T-helper 17 cell (primary cell): Measurements from ENCODE around the gene BARHL1. TPM values are rescaled to one million over a fixed set of nuclear protein-coding genes. Genes with fewer than 3 reads are reported as not detected.

Experiments used
- ATAC-seq: fragments of 150-1000 bp; cut with Tn5 transposase; 2 replicates; pipeline ENCODE4 v1.10.0; 2021; ENCODE audit warnings: mild to moderate bottlenecking, moderate library complexity
- DNase-seq, 3 donors: peaks; one replicate each; pipeline versions ENCODE4 v3.0.0 to v3.0.0-alpha.2; 2020 to 2021
- H3K9me3 ChIP-seq: one replicate; pipeline ENCODE4 v1.7.0; 2013; ENCODE audit warnings: low read length, mild to moderate bottlenecking; ENCODE audit not compliant: control insufficient read depth, poor library complexity, severe bottlenecking
- H3K27ac Mint-ChIP-seq: one replicate; pipeline ENCODE4 v1.8.0; 2022; ENCODE audit warnings: mild to moderate bottlenecking, moderate library complexity, mixed read lengths
- H3K27me3 Mint-ChIP-seq: one replicate; pipeline ENCODE4 v1.8.0; 2022; ENCODE audit warnings: mixed read lengths
- H3K36me3 Mint-ChIP-seq: one replicate; pipeline ENCODE4 v1.8.0; 2022; ENCODE audit warnings: low read depth, mixed read lengths
- H3K4me1 Mint-ChIP-seq: one replicate; pipeline ENCODE4 v1.8.0; 2022; ENCODE audit warnings: mild to moderate bottlenecking, mixed read lengths
- H3K4me3 Mint-ChIP-seq: one replicate; pipeline ENCODE4 v1.8.0; 2022; ENCODE audit warnings: mild to moderate bottlenecking, moderate library complexity, mixed read lengths
- total RNA-seq, 4 donors: library from RNA in 2 of 4; stranded (reverse) in 2 of 4; gene quantifications; one replicate each; pipeline ENCODE4 v1.2.3 and lab custom pipeline; 2022 to 2026

The BARHL1 gene
- total RNA-seq, 2 donors from 2014 or later = not detected

- no peak for ATAC-seq
- Mint-ChIP-seq H3K36me3 (peaks cover 5% of the 10 kb centered on the region), H3K4me1 (peaks cover 16% of the 10 kb centered on the region), H3K27me3 (peaks cover 70% of the 10 kb centered on the region), H3K4me3 (peak overlapping the region; percentile 19), H3K27ac (peak overlapping the region; percentile 46)
- DNase-seq = no peak
- no peaks in the 10 kb centered on the region for H3K9me3 ChIP-seq
Measured at GRCh38 chr9:132585954-132586829, 3.8 kb downstream of the BARHL1 start.

DNA sequence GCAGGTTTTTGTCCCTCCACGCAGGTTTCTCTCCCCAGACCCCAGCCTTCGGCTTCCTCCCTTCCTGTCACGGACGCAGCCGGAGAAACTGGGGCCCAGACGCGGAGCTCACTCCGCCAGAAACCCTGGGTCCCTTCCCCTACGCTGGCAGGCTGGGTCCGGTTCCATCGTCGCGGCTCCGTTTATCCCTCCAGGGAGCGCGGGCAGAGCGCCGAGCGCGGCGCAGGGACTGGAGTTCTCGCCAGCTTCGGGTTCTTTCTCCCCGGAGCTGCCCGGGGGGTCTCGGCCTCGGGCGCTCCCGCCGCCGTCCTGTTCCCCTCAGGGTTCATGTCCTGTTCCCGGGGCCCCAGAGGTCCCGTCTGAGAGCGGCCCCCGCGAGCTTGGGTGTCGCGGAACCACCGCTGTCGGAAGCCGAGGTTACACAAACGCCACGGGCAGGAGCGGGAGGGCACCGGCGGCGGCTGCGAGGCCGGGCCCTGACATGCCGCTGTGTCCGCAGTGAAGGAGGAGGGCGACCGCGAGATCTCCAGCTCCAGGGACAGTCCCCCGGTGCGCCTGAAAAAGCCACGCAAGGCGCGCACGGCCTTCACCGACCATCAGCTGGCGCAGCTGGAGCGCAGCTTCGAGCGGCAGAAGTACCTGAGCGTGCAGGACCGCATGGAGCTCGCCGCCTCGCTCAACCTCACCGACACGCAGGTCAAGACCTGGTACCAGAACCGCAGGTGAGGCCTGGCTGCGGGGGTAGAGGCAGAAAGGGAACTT, 4.6 kb downstream of the BARHL1 start:
- peaks cover 70% of the 10 kb centered on the region for H3K27me3 Mint-ChIP-seq
- H3K9me3 ChIP-seq = no peaks in the 10 kb centered on the region
- no peak for ATAC-seq
- H3K4me3 Mint-ChIP-seq = no peak overlapping the region
- peak overlapping the region; percentile 46 for H3K27ac Mint-ChIP-seq
- H3K36me3 Mint-ChIP-seq = peaks cover 5% of the 10 kb centered on the region
- DNase-seq = no peak
- H3K4me1 Mint-ChIP-seq = peaks cover 15% of the 10 kb centered on the region

GRCh38 chr9:132587592-132587955, 5.2 kb downstream of the BARHL1 start:
- ATAC-seq (no peak), DNase-seq (no peak)
- Mint-ChIP-seq H3K27me3 (peaks cover 74% of the 10 kb centered on the region), H3K4me1 (peaks cover 15% of the 10 kb centered on the region), H3K36me3 (peaks cover 5% of the 10 kb centered on the region), H3K27ac (no peak overlapping the region), H3K4me3 (no peak overlapping the region)
- H3K9me3 ChIP-seq = no peaks in the 10 kb centered on the region

DNA sequence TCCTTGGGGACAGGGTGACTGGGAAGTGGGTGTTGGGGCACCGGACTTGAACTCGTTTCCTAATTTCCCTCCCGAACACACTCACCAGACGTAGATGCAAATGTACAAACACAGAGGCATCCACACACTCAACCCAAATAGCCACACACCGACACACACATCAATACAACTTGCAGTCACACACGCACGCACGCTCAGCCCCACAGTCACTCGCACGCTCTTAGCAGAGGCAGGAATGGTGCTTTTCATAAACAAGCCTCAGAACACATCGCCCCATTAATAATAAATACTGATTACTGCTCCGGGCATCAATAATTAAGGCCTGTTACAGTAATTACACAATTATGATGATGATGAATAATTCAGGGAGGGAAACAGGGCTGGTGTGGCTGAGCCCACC, 5.7 kb downstream of the BARHL1 start:
- no peak overlapping the region for H3K4me3 Mint-ChIP-seq
- peaks cover 5% of the 10 kb centered on the region for H3K36me3 Mint-ChIP-seq
- no peak overlapping the region for H3K27ac Mint-ChIP-seq
- no peak for ATAC-seq
- H3K27me3 Mint-ChIP-seq = peaks cover 74% of the 10 kb centered on the region
- no peaks in the 10 kb centered on the region for H3K9me3 ChIP-seq
- DNase-seq = no peak
- H3K4me1 Mint-ChIP-seq = peaks cover 15% of the 10 kb centered on the region

- H3K4me3 Mint-ChIP-seq = no peak overlapping the region
- H3K4me1 Mint-ChIP-seq = peaks cover 15% of the 10 kb centered on the region
- H3K9me3 ChIP-seq = no peaks in the 10 kb centered on the region
- peak overlapping the region; percentile 39 for H3K27ac Mint-ChIP-seq
- DNase-seq = no peak
- no peak for ATAC-seq
- H3K27me3 Mint-ChIP-seq = peaks cover 74% of the 10 kb centered on the region
- H3K36me3 Mint-ChIP-seq = peaks cover 7% of the 10 kb centered on the region
Measured at GRCh38 chr9:132588501-132589147, 6.2 kb downstream of the BARHL1 start.

- H3K36me3 Mint-ChIP-seq = peaks cover 8% of the 10 kb centered on the region
- DNase-seq = no peak
- peaks cover 71% of the 10 kb centered on the region for H3K27me3 Mint-ChIP-seq
- no peak for ATAC-seq
- H3K9me3 ChIP-seq = no peaks in the 10 kb centered on the region
- H3K4me3 Mint-ChIP-seq = no peak overlapping the region
- peaks cover 15% of the 10 kb centered on the region for H3K4me1 Mint-ChIP-seq
- peak overlapping the region; percentile 39 for H3K27ac Mint-ChIP-seq
Measured at GRCh38 chr9:132589148-132590036, 7.0 kb downstream of the BARHL1 start.

GRCh38 chr9:132590037-132590317, 7.6 kb downstream of the BARHL1 start:
- peaks cover 69% of the 10 kb centered on the region for H3K27me3 Mint-ChIP-seq

DNA sequence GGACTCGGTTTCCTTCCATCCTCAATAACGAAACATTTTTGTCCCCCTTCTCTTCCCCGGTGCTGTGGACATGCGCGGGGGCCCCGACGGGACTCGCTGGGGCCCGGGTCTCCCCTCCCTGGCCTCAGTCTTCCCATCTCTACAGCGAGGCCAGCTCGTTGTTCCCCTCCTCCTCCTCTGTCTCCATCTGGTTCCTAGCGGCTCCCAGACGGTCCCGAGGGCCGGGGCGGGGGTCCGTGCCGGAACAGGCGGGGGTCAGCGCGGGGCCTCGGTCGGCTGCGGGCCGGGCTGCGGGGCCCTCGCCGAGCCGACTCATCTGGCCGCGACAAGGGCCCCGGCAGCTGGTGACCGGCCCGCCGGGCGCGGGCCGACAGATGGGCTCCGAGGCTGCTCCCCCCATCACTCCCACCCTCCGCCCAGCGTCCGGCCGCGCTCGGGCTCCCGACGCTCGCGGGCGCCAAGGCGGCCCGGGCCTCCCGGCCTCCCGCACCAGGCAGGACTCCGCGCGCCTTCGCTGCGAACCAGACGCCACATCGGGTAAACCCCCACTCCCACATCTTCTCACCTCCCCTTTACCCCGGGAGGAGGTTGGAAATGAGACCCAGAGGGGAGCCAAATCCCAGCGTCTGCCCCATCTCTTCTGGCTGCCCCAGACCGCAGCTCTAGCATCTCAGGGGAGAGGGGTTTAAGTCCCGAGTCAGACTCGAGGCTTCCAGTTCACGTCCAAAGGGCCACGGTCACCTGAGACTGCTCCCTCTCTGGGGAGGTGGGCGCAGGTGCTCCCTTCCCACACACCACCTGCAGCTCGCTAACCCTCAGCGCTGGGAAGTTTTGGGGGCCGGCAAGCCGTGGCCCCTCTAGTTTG, 8.1 kb downstream of the BARHL1 start:
- Mint-ChIP-seq H3K4me3 (peak overlapping the region; percentile 12), H3K27ac (no peak overlapping the region), H3K36me3 (peaks cover 8% of the 10 kb centered on the region), H3K27me3 (peaks cover 68% of the 10 kb centered on the region), H3K4me1 (peaks cover 15% of the 10 kb centered on the region)
- DNase-seq = no peak
- H3K9me3 ChIP-seq = no peaks in the 10 kb centered on the region
- ATAC-seq = no peak

More at GRCh38 chr9:132590037-132590317, 7.6 kb downstream of the BARHL1 start:
- H3K36me3 Mint-ChIP-seq = peaks cover 8% of the 10 kb centered on the region
- no peaks in the 10 kb centered on the region for H3K9me3 ChIP-seq
- H3K4me3 Mint-ChIP-seq = no peak overlapping the region
- ATAC-seq (no peak), DNase-seq (no peak)
- no peak overlapping the region for H3K27ac Mint-ChIP-seq
- H3K4me1 Mint-ChIP-seq = peaks cover 15% of the 10 kb centered on the region

DNA sequence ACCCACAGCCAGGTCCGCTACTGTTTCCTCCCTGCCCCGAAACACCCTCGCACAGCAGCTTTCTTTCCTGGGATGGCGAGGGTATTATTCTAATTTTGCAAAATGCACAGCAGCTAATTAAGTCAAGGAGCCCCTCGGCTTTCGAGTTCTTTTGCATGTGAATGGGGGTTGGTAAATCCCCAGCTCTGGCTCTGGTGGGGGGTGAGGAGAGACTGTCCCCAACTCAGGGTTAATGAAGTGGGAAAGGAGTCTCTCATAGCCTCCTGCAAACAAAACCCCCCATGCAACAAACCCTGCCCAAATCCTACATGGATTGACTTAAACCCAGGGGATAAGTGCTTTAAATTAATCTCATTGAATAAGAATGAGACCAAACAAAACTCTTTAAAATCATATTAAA, 8.8 kb downstream of the BARHL1 start:
- Mint-ChIP-seq H3K27me3 (peaks cover 68% of the 10 kb centered on the region), H3K4me3 (peak overlapping the region; percentile 12), H3K27ac (no peak overlapping the region), H3K36me3 (peaks cover 13% of the 10 kb centered on the region), H3K4me1 (peaks cover 12% of the 10 kb centered on the region)
- no peak for DNase-seq
- ATAC-seq = no peak
- H3K9me3 ChIP-seq = no peaks in the 10 kb centered on the region

DNA sequence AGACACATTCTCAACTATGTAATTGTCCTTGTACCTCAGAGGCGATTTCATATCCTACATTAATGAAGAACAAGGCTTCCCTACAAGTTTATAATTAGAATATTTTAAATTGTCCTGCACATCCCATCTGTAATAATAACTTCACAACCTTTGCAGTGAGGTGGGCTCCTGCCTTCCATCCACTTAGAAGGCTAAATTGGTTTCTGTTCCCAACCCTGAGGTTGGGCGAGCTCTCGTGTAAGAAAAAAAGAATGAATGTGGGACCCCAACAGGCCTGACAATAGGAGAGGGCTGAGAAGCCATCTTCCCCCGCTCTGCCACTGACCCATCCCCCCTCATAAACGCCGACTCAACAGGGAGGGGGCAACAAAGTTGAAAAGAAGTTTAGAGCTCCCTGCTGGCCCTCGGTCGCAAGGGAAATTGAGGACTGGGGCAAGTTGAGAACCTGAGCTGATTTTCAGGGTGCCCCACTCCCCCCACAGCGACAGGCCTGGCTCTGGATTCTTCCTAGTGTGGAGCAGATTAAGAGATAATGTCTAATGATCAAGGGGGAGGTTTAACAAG, 9.4 kb downstream of the BARHL1 start:
- H3K4me1 Mint-ChIP-seq = peaks cover 12% of the 10 kb centered on the region
- H3K27ac Mint-ChIP-seq = no peak overlapping the region
- peaks cover 19% of the 10 kb centered on the region for H3K36me3 Mint-ChIP-seq
- no peak for ATAC-seq
- H3K27me3 Mint-ChIP-seq = peaks cover 68% of the 10 kb centered on the region
- no peak for DNase-seq
- H3K9me3 ChIP-seq = no peaks in the 10 kb centered on the region
- no peak overlapping the region for H3K4me3 Mint-ChIP-seq

DNA sequence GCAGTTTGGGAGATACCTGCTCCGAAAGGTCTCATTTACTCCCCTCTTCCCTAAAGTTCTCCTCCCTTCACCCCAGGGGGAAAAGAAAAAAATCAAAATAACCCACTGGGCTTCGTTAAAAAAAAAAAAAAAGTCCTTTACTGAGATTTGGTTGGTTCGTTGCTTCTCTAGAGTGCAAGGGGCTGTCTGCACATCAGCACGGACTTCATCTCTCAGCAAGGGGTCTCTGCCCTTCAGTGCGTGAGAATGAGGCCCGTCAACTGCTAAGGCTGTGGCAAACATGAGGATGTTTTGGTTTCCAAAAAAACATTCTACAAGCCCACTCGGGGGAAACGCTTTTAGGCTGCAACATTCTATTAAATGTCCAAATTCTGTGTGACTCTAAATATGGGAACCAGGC, 10.0 kb downstream of the BARHL1 start:
- Mint-ChIP-seq H3K27ac (no peak overlapping the region), H3K4me1 (peaks cover 12% of the 10 kb centered on the region), H3K4me3 (no peak overlapping the region), H3K36me3 (peaks cover 19% of the 10 kb centered on the region), H3K27me3 (peaks cover 67% of the 10 kb centered on the region)
- ATAC-seq (no peak), DNase-seq (no peak)
- no peaks in the 10 kb centered on the region for H3K9me3 ChIP-seq

- ATAC-seq (no peak), DNase-seq (no peak)
- Mint-ChIP-seq H3K27me3 (peaks cover 57% of the 10 kb centered on the region), H3K4me1 (peaks cover 11% of the 10 kb centered on the region), H3K4me3 (no peak overlapping the region), H3K27ac (no peak overlapping the region), H3K36me3 (peaks cover 21% of the 10 kb centered on the region)
- H3K9me3 ChIP-seq = no peaks in the 10 kb centered on the region
Measured at GRCh38 chr9:132594412-132594811, 12.0 kb downstream of the BARHL1 start.
